ENCODE measurements around the gene NXNL1.

NXNL1 gene

DNA sequence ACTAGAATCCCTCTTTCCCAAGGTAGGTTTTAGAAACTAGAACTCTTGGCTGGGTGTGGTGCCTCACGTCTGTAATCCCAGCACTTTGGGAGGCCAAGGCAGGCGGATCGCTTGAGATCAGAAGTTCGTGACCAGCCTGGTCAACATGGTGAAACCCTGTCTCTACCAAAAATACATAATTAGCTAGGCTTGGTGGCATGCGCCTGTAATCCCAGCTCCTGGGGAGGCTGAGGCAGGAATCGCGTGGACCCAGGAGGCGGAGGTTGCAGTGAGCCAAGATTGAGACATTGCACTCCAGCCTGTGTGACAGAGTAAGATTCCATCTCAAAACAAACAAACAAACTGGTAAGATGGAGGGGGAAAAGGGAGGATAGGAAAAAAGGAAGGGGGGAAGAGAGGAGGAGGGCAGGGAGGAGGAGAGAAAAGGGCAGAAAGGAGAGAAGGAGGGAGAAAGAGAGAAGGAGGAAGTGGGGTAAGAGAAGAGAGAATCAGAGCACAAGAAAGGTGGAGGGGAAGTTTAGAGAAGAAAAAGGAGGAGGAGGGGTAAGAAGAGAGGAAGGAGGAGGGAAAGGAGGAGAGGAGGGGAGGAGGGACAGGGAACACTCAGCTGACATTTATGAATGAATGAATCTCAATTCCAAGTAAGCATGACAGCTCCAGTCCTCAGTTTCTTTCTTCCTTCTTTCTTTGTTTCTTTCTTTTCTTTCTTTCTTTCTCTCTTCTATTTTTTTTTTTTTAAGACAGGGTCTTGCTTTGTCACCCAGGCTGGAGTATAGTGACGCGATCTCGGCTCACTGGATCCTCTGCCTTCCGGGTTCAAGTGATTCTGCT is 7.0 kb upstream of the NXNL1 start:
- no peak for DNase-seq
- TF ChIP-seq, protein P1, sequence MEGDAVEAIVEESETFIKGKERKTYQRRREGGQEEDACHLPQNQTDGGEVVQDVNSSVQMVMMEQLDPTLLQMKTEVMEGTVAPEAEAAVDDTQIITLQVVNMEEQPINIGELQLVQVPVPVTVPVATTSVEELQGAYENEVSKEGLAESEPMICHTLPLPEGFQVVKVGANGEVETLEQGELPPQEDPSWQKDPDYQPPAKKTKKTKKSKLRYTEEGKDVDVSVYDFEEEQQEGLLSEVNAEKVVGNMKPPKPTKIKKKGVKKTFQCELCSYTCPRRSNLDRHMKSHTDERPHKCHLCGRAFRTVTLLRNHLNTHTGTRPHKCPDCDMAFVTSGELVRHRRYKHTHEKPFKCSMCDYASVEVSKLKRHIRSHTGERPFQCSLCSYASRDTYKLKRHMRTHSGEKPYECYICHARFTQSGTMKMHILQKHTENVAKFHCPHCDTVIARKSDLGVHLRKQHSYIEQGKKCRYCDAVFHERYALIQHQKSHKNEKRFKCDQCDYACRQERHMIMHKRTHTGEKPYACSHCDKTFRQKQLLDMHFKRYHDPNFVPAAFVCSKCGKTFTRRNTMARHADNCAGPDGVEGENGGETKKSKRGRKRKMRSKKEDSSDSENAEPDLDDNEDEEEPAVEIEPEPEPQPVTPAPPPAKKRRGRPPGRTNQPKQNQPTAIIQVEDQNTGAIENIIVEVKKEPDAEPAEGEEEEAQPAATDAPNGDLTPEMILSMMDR (IDR thresholded peaks at IDR 0.05; ENCODE audit: low read depth, low read length) = no peak
- Histone ChIP-seq H3K9me3 (ENCODE audit: severe bottlenecking) (no peaks in the 10 kb centered on the region), H3K27ac (peak overlapping the region; percentile 93), H3K27me3 (ENCODE audit: insufficient read depth, low read depth, severe bottlenecking) (no peaks in the 10 kb centered on the region), H3K36me3 (no peaks in the 10 kb centered on the region), H3K4me3 (ENCODE audit: low read depth, low read length) (no peak overlapping the region)

DNA sequence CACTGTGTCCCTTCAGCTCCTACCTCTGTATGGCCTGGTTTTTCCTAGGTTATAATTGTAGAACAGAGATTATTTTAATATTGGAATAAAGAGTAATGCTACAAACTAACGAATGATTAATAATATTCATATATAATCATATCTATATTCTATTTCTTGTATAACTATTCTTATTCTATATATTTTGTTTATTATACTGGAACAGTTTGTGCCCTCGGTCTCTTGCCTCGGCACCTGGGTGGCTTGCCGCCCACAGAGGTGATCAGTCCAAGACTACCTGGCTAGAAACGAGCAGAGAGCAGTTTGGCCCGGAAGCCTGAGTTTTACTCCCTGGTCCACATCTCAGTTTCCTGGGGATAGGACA is 5.7 kb upstream of the NXNL1 start:
- no peak for DNase-seq
- Histone ChIP-seq H3K4me3 (ENCODE audit: low read depth, low read length) (no peak overlapping the region), H3K36me3 (no peaks in the 10 kb centered on the region), H3K27ac (peak overlapping the region; percentile 84), H3K27me3 (ENCODE audit: insufficient read depth, low read depth, severe bottlenecking) (no peaks in the 10 kb centered on the region), H3K9me3 (ENCODE audit: severe bottlenecking) (no peaks in the 10 kb centered on the region)
- TF ChIP-seq, protein P1 (IDR thresholded peaks at IDR 0.05; ENCODE audit: low read depth, low read length) = no peak

DNA sequence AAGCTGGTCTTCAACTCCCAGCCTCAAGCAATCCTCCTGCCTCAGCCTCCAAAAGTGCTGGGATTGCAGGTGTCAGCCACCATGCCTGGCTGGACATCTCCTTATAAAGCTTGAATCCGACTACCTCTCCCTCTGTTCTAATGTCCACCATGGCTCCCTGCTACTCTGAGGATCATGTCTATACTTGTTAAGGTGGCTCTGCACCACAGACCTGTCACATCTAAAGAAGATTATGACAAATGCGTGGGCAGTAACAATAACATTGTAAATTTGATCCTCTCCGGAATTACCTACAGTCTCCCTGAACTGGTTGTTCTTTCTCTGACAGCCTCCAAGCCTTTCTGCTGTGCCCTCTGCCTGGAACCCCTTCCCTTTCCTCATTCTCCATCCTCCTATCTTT is 1.8 kb downstream of the NXNL1 start:
- DNase-seq = no peak
- peak overlapping the region; percentile 51 for H3K4me3 ChIP-seq (ENCODE audit: low read depth, low read length)
- peaks cover 16% of the 10 kb centered on the region for H3K36me3 ChIP-seq
- TF ChIP-seq, protein P1 (IDR thresholded peaks at IDR 0.05; ENCODE audit: low read depth, low read length) = no peak
- peak overlapping the region; percentile 88 for H3K27ac ChIP-seq
- H3K9me3 ChIP-seq (ENCODE audit: severe bottlenecking) = no peaks in the 10 kb centered on the region
- no peaks in the 10 kb centered on the region for H3K27me3 ChIP-seq (ENCODE audit: insufficient read depth, low read depth, severe bottlenecking)

DNA sequence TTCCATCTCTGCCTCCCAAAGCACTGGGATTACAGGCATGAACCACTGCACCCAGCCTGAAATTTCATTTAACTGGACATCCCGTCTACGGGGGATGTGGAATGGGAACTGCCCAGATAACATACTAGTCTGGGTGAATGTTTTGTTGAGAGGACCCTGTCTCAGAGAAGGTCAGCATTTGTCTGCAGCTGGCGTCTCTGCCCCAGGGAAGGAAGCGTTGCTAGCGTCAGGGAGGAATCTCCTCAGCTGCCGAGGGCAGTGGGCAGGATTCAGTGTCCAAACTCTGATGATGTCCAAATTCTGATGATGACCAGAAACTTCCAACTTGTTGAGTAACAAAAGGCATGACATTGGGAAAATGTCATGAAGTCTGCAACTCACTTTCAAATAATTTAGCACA is 3.1 kb downstream of the NXNL1 start:
- Histone ChIP-seq H3K36me3 (peaks cover 20% of the 10 kb centered on the region), H3K27me3 (ENCODE audit: insufficient read depth, low read depth, severe bottlenecking) (no peaks in the 10 kb centered on the region), H3K9me3 (ENCODE audit: severe bottlenecking) (no peaks in the 10 kb centered on the region), H3K27ac (peak overlapping the region; percentile 29; the same call in 1 of the 2 replicates), H3K4me3 (ENCODE audit: low read depth, low read length) (no peak overlapping the region)
- DNase-seq = no peak
- TF ChIP-seq, protein P1 (IDR thresholded peaks at IDR 0.05; ENCODE audit: low read depth, low read length) = no peak

DNA sequence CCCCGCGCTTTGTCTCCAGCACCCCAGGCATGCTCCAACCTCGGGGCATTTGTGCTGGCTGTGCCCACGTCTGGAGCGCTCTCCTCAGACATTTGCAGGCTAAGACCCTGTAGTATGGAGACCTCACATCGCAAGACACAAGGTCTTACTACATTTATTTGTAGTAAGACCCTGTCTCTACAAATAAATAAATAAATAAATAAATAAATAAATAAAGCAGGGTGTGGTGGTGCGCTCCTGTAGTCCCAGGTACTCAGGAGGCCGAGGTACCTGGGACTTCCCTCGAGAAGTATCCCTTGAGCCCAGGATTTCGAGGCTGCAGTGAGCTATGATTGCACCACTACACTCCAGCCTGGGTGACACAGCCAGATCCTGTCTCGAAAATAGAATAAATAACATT is 4.6 kb downstream of the NXNL1 start:
- no peak overlapping the region for H3K4me3 ChIP-seq (ENCODE audit: low read depth, low read length)
- H3K27ac ChIP-seq = no peak overlapping the region
- H3K36me3 ChIP-seq = peaks cover 20% of the 10 kb centered on the region
- H3K9me3 ChIP-seq (ENCODE audit: severe bottlenecking) = no peaks in the 10 kb centered on the region
- TF ChIP-seq, protein P1 (IDR thresholded peaks at IDR 0.05; ENCODE audit: low read depth, low read length) = no peak
- H3K27me3 ChIP-seq (ENCODE audit: insufficient read depth, low read depth, severe bottlenecking) = no peaks in the 10 kb centered on the region
- no peak for DNase-seq

Measured in WERI-Rb-1 (cell line).